Mucosa of gallbladder (tissue), 1 donor: ENCODE results near the gene ESR2. TPM values are rescaled to one million over a fixed set of nuclear protein-coding genes. Genes with fewer than 3 reads are reported as not detected.
"Not testable (repeated sequence)": the region's sequence is repeated elsewhere in the genome, so short reads cannot be mapped to it uniquely, and the experiment has no call there.

Experiments
- DNase-seq: peaks from one replicate; pipeline ENCODE4 v3.0.0-alpha.2; 2020; ENCODE audit warnings: low spot score
- total RNA-seq: library from RNA; stranded (reverse); gene quantifications from one replicate; pipeline ENCODE4 v1.2.1, GENCODE V29; 2021
- donor health status: DM: no; HTN: no; CAD: no.

Gene ESR2
- total RNA-seq, 1 donor from 2014 or later, result 0.26 TPM

DNA sequence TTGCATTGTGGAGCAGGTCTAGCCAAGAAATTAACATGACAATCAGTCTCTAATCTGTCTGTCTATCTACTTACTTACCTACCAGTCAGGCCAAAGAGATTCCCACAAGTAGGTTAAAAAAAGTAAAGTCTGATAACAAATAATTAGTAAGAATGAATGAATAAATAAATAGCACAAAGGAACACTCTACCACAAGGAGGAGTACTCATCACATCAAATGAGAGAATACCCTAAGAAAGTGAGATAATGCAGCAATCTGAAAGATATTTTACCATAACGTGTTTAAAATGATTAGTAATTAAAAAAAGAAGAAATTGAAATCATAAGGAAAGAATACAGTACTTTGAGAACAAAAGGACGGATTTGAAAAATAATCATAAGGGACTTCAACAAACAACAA, 254.1 kb downstream of the ESR2 start:
- DNase-seq, result no peak

DNA sequence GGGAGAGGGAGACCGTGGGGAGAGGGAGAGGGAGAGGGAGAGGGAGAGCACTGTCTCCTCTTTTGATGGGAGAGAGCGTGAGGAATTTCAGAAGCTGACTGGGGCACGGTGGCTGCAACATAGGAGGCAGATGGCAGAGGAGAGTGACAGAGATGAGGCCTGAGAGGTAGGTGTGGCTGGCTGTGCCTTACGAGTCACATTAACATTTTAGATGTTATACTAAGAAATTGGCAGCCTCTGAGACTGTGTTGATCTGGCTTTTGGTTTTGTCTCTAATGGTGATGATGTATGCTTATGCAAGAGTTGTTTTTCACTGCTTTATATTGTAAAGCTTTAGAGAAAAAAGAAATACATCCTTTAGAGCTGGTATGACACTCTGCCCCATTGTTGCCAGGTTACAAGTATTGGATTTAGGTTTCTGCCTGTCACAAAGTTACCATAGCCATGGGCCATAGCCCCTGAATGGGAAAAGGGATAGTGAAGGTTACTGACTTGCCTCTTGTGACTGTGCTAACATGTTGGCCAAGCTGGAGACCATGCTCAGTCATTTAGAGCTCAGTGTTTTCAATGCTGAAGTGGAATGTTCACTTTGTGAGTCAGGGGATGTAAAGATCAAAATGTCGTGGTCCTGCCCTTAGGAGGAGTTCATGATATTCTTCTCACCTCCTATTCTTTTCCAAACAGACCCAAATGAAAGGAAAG, 255.2 kb downstream of the ESR2 start:
- no peak for DNase-seq

DNA sequence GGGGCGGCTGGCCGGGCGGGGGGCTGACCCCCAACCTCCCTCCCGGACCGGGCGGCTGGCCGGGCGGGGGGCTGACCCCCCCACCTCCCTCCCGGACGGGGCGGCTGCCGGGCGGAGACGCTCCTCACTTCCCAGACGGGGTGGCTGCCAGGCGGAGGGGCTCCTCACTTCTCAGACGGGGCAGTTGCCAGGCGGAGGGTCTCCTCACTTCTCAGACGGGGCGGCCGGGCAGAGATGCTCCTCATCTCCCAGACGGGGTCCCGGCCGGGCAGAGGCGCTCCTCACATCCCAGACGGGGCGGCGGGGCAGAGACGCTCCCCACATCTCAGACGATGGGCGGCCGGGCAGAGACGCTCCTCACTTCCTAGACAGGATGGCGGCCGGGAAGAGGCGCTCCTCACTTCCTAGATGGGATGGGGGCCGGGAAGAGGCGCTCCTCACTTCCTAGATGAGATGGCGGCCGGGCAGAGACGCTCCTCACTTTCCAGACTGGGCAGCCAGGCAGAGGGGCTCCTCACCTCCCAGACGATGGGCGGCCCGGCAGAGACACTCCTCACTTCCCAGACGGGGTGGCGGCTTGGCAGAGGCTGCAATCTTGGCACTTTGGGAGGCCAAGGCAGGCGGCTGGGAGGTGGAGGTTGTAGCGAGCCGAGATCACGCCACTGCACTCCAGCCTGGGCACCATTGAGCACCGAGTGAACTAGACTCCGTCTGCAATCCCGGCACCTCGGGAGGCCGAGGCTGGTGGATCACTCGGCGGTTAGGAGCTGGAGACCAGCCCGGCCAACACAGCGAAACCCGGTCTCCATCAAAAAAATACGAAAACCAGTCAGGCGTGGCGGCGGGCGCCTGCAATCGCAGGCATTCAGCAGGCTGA, 256.1 kb downstream of the ESR2 start:
- DNase-seq, result not testable (repeated sequence)

DNA sequence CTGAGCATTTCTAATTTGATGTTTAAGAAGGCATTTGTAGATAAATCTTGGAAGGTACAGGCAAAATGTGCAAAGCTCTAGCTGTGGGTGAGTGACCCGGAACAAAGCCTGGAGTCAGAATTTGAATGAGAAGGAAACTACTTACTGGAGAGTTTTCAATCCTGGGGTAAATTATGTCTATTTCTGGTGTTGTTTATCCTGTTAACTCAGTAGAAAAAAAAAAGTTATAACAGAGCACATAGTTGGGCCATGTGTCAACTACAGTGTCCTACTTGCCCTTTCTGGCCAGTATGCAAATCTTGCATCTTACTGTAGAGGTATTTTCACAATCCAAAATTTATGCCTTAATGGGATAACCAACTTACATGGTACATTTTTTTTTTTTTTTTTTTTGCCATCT, 259.0 kb downstream of the ESR2 start:
- DNase-seq, result no peak

Other genes starting within 250 kb of the ESR2 start
- gene MTHFD1, start 94.0 kb upstream of the ESR2 start, total RNA-seq, result 40.7 TPM
- gene AKAP5, start 171.1 kb upstream of the ESR2 start, total RNA-seq, result 1.5 TPM
- 13.6 TPM for gene ZBTB25, start 209.5 kb upstream of the ESR2 start, total RNA-seq
- 38.5 TPM for gene ZBTB1, start 210.4 kb upstream of the ESR2 start, total RNA-seq
- gene HSPA2, start 246.4 kb upstream of the ESR2 start, total RNA-seq, result 16.2 TPM